ENCODE data around the gene C1QTNF7.

The C1QTNF7 gene

DNA sequence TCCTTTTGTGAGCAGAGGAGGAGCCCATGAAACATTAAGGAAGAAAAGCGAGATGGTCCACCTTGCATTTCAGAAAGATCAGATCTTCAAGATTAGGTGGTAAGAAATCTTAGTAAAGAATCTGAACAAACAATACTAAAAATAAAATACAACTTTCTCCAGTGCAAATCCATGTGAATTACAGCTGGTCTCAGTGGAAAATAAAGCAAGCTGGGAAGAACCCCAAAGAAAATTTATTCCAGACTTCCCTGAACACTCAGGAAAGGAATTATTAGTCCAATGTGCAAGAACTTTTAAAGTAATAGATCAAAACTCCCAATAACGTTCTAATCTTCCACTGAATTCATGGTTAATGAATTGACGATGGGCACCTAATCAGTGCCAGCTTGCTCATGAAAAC lies 37.3 kb upstream of the C1QTNF7 start:
- no peaks in the 10 kb centered on the region for H3K4me1 ChIP-seq (ENCODE audit: control insufficient read depth, low read length)
- H3K36me3 ChIP-seq (ENCODE audit: control insufficient read depth, low read length) = no peaks in the 10 kb centered on the region
- no peaks in the 10 kb centered on the region for H3K79me2 ChIP-seq (ENCODE audit: control insufficient read depth, low read length)
- H3F3A ChIP-seq (ENCODE audit: control insufficient read depth, insufficient read depth) = no peaks in the 10 kb centered on the region
- H3K4me2 ChIP-seq (ENCODE audit: low read length) = no peak overlapping the region
- H3K9me2 ChIP-seq (replicated peaks; ENCODE audit: control insufficient read depth, low read length) = no peaks in the 10 kb centered on the region
- no peak overlapping the region for H3K27ac ChIP-seq (ENCODE audit: low read depth, low read length)
- H3K4me3 ChIP-seq (ENCODE audit: low read length) = no peak overlapping the region
- H3K27me3 ChIP-seq (ENCODE audit: control insufficient read depth, low read length) = no peaks in the 10 kb centered on the region
- TF ChIP-seq, protein P1, sequence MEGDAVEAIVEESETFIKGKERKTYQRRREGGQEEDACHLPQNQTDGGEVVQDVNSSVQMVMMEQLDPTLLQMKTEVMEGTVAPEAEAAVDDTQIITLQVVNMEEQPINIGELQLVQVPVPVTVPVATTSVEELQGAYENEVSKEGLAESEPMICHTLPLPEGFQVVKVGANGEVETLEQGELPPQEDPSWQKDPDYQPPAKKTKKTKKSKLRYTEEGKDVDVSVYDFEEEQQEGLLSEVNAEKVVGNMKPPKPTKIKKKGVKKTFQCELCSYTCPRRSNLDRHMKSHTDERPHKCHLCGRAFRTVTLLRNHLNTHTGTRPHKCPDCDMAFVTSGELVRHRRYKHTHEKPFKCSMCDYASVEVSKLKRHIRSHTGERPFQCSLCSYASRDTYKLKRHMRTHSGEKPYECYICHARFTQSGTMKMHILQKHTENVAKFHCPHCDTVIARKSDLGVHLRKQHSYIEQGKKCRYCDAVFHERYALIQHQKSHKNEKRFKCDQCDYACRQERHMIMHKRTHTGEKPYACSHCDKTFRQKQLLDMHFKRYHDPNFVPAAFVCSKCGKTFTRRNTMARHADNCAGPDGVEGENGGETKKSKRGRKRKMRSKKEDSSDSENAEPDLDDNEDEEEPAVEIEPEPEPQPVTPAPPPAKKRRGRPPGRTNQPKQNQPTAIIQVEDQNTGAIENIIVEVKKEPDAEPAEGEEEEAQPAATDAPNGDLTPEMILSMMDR (IDR thresholded peaks at IDR 0.05; ENCODE audit: low read depth, low read length, poor library complexity, severe bottlenecking) = no peak
- no peak for TF ChIP-seq EZH2phosphoT487 (IDR thresholded peaks at IDR 0.05; ENCODE audit: borderline replicate concordance, low read length)
- no peaks in the 10 kb centered on the region for H4K20me1 ChIP-seq (ENCODE audit: control insufficient read depth, insufficient read depth, low read depth, low read length)
- H3K9me3 ChIP-seq (ENCODE audit: control insufficient read depth, insufficient read depth, low read length) = no peaks in the 10 kb centered on the region

DNA sequence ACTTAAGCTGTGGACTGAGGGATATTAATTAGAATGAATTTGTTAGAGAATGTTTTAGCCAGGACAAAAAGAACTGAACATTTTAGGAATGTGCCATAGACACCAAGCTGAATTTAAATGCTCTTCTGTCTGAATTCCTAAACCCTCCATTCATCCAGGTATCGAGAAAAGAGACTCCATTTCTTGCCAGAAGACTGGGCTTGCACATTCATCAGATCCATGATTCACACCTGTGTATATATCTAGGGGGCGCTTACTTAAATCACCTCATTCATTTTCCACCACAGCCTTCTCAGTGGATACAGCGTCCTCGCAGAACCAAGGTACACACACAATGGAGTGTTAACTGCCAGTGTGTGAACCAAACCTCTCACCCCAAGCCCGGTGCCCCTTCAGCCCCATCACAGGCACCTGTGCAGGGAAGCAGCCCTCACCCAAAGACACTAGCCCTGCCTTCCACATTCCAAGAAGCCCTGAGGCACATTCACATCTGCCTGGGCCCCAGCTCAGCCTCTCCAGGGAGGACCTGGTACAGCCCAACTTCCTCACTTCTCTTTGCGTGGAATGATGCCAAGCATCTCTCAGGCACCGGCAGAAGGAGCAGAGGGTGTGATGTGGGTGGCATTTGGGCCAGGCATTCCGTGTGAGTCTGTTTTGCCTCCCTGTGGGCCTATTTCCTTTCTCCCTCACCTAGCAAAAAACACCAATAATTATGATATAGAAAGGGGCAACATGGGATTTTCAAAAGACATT lies 35.6 kb upstream of the C1QTNF7 start:
- Histone ChIP-seq H3K9me3 (ENCODE audit: control insufficient read depth, insufficient read depth, low read length) (no peaks in the 10 kb centered on the region), H3K36me3 (ENCODE audit: control insufficient read depth, low read length) (no peaks in the 10 kb centered on the region), H3F3A (ENCODE audit: control insufficient read depth, insufficient read depth) (no peaks in the 10 kb centered on the region), H3K27me3 (ENCODE audit: control insufficient read depth, low read length) (no peaks in the 10 kb centered on the region), H3K79me2 (ENCODE audit: control insufficient read depth, low read length) (no peaks in the 10 kb centered on the region), H3K9me2 (replicated peaks; ENCODE audit: control insufficient read depth, low read length) (no peaks in the 10 kb centered on the region), H3K27ac (ENCODE audit: low read depth, low read length) (no peak overlapping the region), H3K4me3 (ENCODE audit: low read length) (no peak overlapping the region), H3K4me2 (ENCODE audit: low read length) (no peak overlapping the region), H3K4me1 (ENCODE audit: control insufficient read depth, low read length) (no peaks in the 10 kb centered on the region), H4K20me1 (ENCODE audit: control insufficient read depth, insufficient read depth, low read depth, low read length) (no peaks in the 10 kb centered on the region)
- no peak for TF ChIP-seq EZH2phosphoT487 (IDR thresholded peaks at IDR 0.05; ENCODE audit: borderline replicate concordance, low read length)
- TF ChIP-seq, protein P1 (IDR thresholded peaks at IDR 0.05; ENCODE audit: low read depth, low read length, poor library complexity, severe bottlenecking) = no peak

DNA sequence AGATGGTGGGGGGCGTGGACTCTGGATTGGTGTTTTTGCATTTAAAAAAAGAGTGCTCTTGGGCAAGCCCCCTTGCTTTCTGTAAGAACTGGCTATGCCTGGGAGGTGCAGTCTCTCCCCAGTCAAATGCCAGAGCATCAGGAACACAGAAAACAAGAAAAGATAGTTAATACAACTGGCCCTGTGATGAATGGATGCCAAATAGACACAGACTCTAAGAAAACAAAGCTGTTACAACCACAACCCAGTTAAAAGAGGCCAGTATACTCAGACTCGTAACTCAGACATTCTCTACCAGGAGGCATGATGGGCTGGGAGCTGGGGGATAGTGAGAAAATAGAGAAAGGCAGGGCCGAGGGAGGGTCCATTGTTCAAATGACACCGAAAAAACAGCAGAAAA lies 32.5 kb upstream of the C1QTNF7 start:
- no peaks in the 10 kb centered on the region for H3K4me1 ChIP-seq (ENCODE audit: control insufficient read depth, low read length)
- no peaks in the 10 kb centered on the region for H3K9me2 ChIP-seq (replicated peaks; ENCODE audit: control insufficient read depth, low read length)
- H3K36me3 ChIP-seq (ENCODE audit: control insufficient read depth, low read length) = no peaks in the 10 kb centered on the region
- TF ChIP-seq, protein P1 (IDR thresholded peaks at IDR 0.05; ENCODE audit: low read depth, low read length, poor library complexity, severe bottlenecking) = no peak
- TF ChIP-seq EZH2phosphoT487 (IDR thresholded peaks at IDR 0.05; ENCODE audit: borderline replicate concordance, low read length) = no peak
- no peaks in the 10 kb centered on the region for H4K20me1 ChIP-seq (ENCODE audit: control insufficient read depth, insufficient read depth, low read depth, low read length)
- H3K4me3 ChIP-seq (ENCODE audit: low read length) = no peak overlapping the region
- no peak overlapping the region for H3K27ac ChIP-seq (ENCODE audit: low read depth, low read length)
- no peaks in the 10 kb centered on the region for H3K79me2 ChIP-seq (ENCODE audit: control insufficient read depth, low read length)
- H3K27me3 ChIP-seq (ENCODE audit: control insufficient read depth, low read length) = no peaks in the 10 kb centered on the region
- no peaks in the 10 kb centered on the region for H3F3A ChIP-seq (ENCODE audit: control insufficient read depth, insufficient read depth)
- H3K4me2 ChIP-seq (ENCODE audit: low read length) = no peak overlapping the region
- H3K9me3 ChIP-seq (ENCODE audit: control insufficient read depth, insufficient read depth, low read length) = no peaks in the 10 kb centered on the region
